Suppressor macrophage treated with lipopolysaccharide for 1 hour (primary cell): ENCODE results near the gene DYNC1LI2.
"Not testable (repeated sequence)": the region's sequence is repeated elsewhere in the genome, so short reads cannot be mapped to it uniquely, and the experiment has no call there.

Experiments used
- DNase-seq, 3 donors: peaks; one replicate each; pipeline ENCODE4 v3.0.0-alpha.2; 2020 to 2022

Gene DYNC1LI2

GRCh38 chr16:66695935-66696668, 55.3 kb downstream of the DYNC1LI2 start:
- peak in 1 of 3 donors; percentile 6 for DNase-seq

- no peak for DNase-seq
Observed at GRCh38 chr16:66695471-66695934, 55.9 kb downstream of the DYNC1LI2 start.

GRCh38 chr16:66693149-66693548, 58.3 kb downstream of the DYNC1LI2 start:
- DNase-seq: peak; percentile 39 to 60 (median 60)

- no peak for DNase-seq
Observed at GRCh38 chr16:66692341-66692740, 59.1 kb downstream of the DYNC1LI2 start.

- no peak for DNase-seq
Observed at GRCh38 chr16:66691234-66691633, 60.2 kb downstream of the DYNC1LI2 start.

- no peak for DNase-seq
Observed at GRCh38 chr16:66690106-66690847, 61.1 kb downstream of the DYNC1LI2 start.

GRCh38 chr16:66689282-66689681, 62.1 kb downstream of the DYNC1LI2 start:
- DNase-seq: no peak

- DNase-seq: no peak
Observed at GRCh38 chr16:66687906-66688625, 63.3 kb downstream of the DYNC1LI2 start.

- not testable (repeated sequence) for DNase-seq
Observed at GRCh38 chr16:66685501-66686115, 65.8 kb downstream of the DYNC1LI2 start.

GRCh38 chr16:66682271-66682670, 69.1 kb downstream of the DYNC1LI2 start:
- DNase-seq: no peak

- no peak for DNase-seq
Observed at GRCh38 chr16:66681676-66682075, 69.7 kb downstream of the DYNC1LI2 start.

GRCh38 chr16:66678337-66678736, 73.1 kb downstream of the DYNC1LI2 start:
- DNase-seq: no peak

- DNase-seq: no peak
Observed at GRCh38 chr16:66677836-66678235, 73.6 kb downstream of the DYNC1LI2 start.

- no peak for DNase-seq
Observed at GRCh38 chr16:66677179-66677578, 74.2 kb downstream of the DYNC1LI2 start.

GRCh38 chr16:66676599-66676998, 74.8 kb downstream of the DYNC1LI2 start:
- DNase-seq: no peak

- no peak for DNase-seq
Observed at GRCh38 chr16:66673691-66674090, 77.7 kb downstream of the DYNC1LI2 start.
